HEK293 (cell line): ENCODE results near the gene SLC39A11.
A peak's percentile ranks its signal among the peaks of the same experiment; 100 is the strongest.

Experiments
- ELK4 ChIP-seq: IDR thresholded peaks from 2 replicates; pipeline ENCODE4 v1.6.1; 2011; ENCODE audit warnings: mild to moderate bottlenecking, low read depth, low read length, borderline replicate concordance
- GFI1B ChIP-seq: fragments of 450-650 bp; formaldehyde crosslinking; IDR thresholded peaks from 2 replicates; pipeline ENCODE4 v1.5.1; 2016; ENCODE audit warnings: missing biosample characterization, missing genetic modification characterization
- HOXD13 ChIP-seq: sonication (generic); formaldehyde crosslinking; IDR thresholded peaks from 2 replicates; pipeline ENCODE4 v1.8.0; 2022; ENCODE audit warnings: missing genetic modification reagents, borderline replicate concordance
- KLF7 ChIP-seq: fragments of 450-650 bp; formaldehyde crosslinking; IDR thresholded peaks from 2 replicates; pipeline ENCODE4 v1.5.1; 2016; ENCODE audit warnings: missing biosample characterization, missing genetic modification characterization, borderline replicate concordance
- MZF1 ChIP-seq: fragments of 450-650 bp; formaldehyde crosslinking; IDR thresholded peaks from 2 replicates; pipeline ENCODE4 v1.5.1; 2017; ENCODE audit warnings: missing biosample characterization, missing genetic modification characterization, borderline replicate concordance
- REST ChIP-seq: fragments of 450-650 bp; formaldehyde crosslinking; IDR thresholded peaks from 2 replicates; pipeline ENCODE4 v1.5.1; 2016; ENCODE audit warnings: missing biosample characterization, missing genetic modification characterization
- TRIM28 ChIP-seq: IDR thresholded peaks from 2 replicates; pipeline ENCODE4 v1.6.1; 2011; ENCODE audit warnings: low read length, control low read depth, borderline replicate concordance
- TSHZ1 ChIP-seq: fragments of 450-650 bp; formaldehyde crosslinking; IDR thresholded peaks from 2 replicates; pipeline ENCODE4 v1.5.1; 2016; ENCODE audit warnings: missing biosample characterization, missing genetic modification characterization, borderline replicate concordance
- ZBTB20 ChIP-seq: fragments of 450-650 bp; formaldehyde crosslinking; IDR thresholded peaks from 2 replicates; pipeline ENCODE4 v1.5.1; 2016; ENCODE audit warnings: missing biosample characterization, missing genetic modification characterization
- ZBTB6 ChIP-seq: fragments of 450-650 bp; formaldehyde crosslinking; IDR thresholded peaks from 2 replicates; pipeline ENCODE4 v1.5.1; 2017; ENCODE audit warnings: missing biosample characterization, missing genetic modification characterization
- ZNF121 ChIP-seq: fragments of 450-650 bp; formaldehyde crosslinking; IDR thresholded peaks from 2 replicates; pipeline ENCODE4 v1.5.1; 2016; ENCODE audit warnings: missing biosample characterization, missing genetic modification characterization
- ZNF133 ChIP-seq: fragments of 450-650 bp; formaldehyde crosslinking; IDR thresholded peaks from 2 replicates; pipeline ENCODE4 v1.5.1; 2016; ENCODE audit warnings: missing biosample characterization, missing genetic modification characterization
- ZNF138 ChIP-seq: fragments of 450-650 bp; formaldehyde crosslinking; IDR thresholded peaks from 2 replicates; pipeline ENCODE4 v1.5.1; 2016; ENCODE audit warnings: missing biosample characterization, missing genetic modification characterization, borderline replicate concordance
- ZNF2 ChIP-seq: fragments of 450-650 bp; formaldehyde crosslinking; IDR thresholded peaks from 2 replicates; pipeline ENCODE4 v1.5.1; 2016; ENCODE audit warnings: missing biosample characterization, missing genetic modification characterization
- ZNF202 ChIP-seq: fragments of 450-650 bp; formaldehyde crosslinking; IDR thresholded peaks from 2 replicates; pipeline ENCODE4 v1.5.1; 2016; ENCODE audit warnings: missing biosample characterization, missing genetic modification characterization, borderline replicate concordance
- ZNF274 ChIP-seq, 2 experiments: fragments of 200-500 bp in 1 of 2; fragments of 450-650 bp in 1 of 2; sonication (Bioruptor generic) in 1 of 2; formaldehyde crosslinking in 1 of 2; IDR thresholded peaks; 2 replicates each; pipeline versions ENCODE4 v1.5.1 to v1.6.1; 2014 to 2016; ENCODE audit warnings: borderline replicate concordance in 1 of 2, inconsistent platforms in 1 of 2, low read length in 1 of 2, missing biosample characterization in 1 of 2, missing genetic modification characterization in 1 of 2
- ZNF302 ChIP-seq: fragments of 450-650 bp; formaldehyde crosslinking; IDR thresholded peaks from 2 replicates; pipeline ENCODE4 v1.5.1; 2016; ENCODE audit warnings: missing biosample characterization, missing genetic modification characterization, low read depth
- ZNF311 ChIP-seq: fragments of 450-650 bp; formaldehyde crosslinking; IDR thresholded peaks from 2 replicates; pipeline ENCODE4 v1.5.1; 2017; ENCODE audit warnings: missing biosample characterization, missing genetic modification characterization, borderline replicate concordance
- ZNF341 ChIP-seq: fragments of 450-650 bp; formaldehyde crosslinking; IDR thresholded peaks from 2 replicates; pipeline ENCODE4; 2016; ENCODE audit warnings: low read depth, missing biosample characterization, missing genetic modification characterization
- ZNF350 ChIP-seq: fragments of 450-650 bp; formaldehyde crosslinking; IDR thresholded peaks from 2 replicates; pipeline ENCODE4 v1.5.0; 2017; ENCODE audit warnings: missing biosample characterization, mild to moderate bottlenecking, missing genetic modification characterization
- ZNF362 ChIP-seq: fragments of 450-650 bp; formaldehyde crosslinking; IDR thresholded peaks from 2 replicates; pipeline ENCODE4 v1.5.1; 2016; ENCODE audit warnings: missing biosample characterization, missing genetic modification characterization
- ZNF488 ChIP-seq: fragments of 450-650 bp; formaldehyde crosslinking; IDR thresholded peaks from 2 replicates; pipeline ENCODE4 v1.5.1; 2016; ENCODE audit warnings: missing biosample characterization, missing genetic modification characterization
- ZNF510 ChIP-seq: fragments of 450-650 bp; formaldehyde crosslinking; IDR thresholded peaks from 2 replicates; pipeline ENCODE4 v1.5.1; 2018; ENCODE audit warnings: mild to moderate bottlenecking, missing genetic modification characterization, missing biosample characterization; ENCODE audit not compliant: insufficient replicate concordance
- ZNF621 ChIP-seq: fragments of 450-650 bp; formaldehyde crosslinking; IDR thresholded peaks from 2 replicates; pipeline ENCODE4 v1.5.1; 2017; ENCODE audit warnings: missing biosample characterization, missing genetic modification characterization
- ZNF639 ChIP-seq: fragments of 450-650 bp; formaldehyde crosslinking; IDR thresholded peaks from 2 replicates; pipeline ENCODE4 v1.5.1; 2016; ENCODE audit warnings: missing biosample characterization, missing genetic modification characterization
- ZNF645 ChIP-seq: fragments of 450-650 bp; formaldehyde crosslinking; IDR thresholded peaks from 2 replicates; pipeline ENCODE4; 2016; ENCODE audit warnings: missing biosample characterization, missing genetic modification characterization

SLC39A11 gene

GRCh38 chr17:73098919-73099318, 6.4 kb upstream of the SLC39A11 start (continued):
- no peak for TF ChIP-seq ZNF639 (tag by site-specific recombination)
- TF ChIP-seq HOXD13 (CRISPR knock-in tag): no peak
- no peak for TF ChIP-seq ZNF121 (tag by site-specific recombination)
- TF ChIP-seq GFI1B: no peak
- no peak for TF ChIP-seq ZNF133 (tag by site-specific recombination)
- TF ChIP-seq TSHZ1 (tag by site-specific recombination): no peak
- no peak for TF ChIP-seq ZNF274 (IDR thresholded peaks at IDR 0.05; ENCODE audit: low read length)
- TF ChIP-seq ZNF274 (tag by site-specific recombination; IDR thresholded peaks at IDR 0.05; ENCODE audit: borderline replicate concordance): no peak
- no peak for TF ChIP-seq ZNF350 (tag by site-specific recombination)
- TF ChIP-seq ZNF138 (tag by site-specific recombination): no peak
- 0 out of 2 replicates have a peak, but pooled peaks have one; percentile 21 for TF ChIP-seq ZBTB20 (tag by site-specific recombination)
- peak; percentile 44; the same call in 1 of the 2 replicates for TF ChIP-seq ZNF341
- TF ChIP-seq MZF1 (tag by site-specific recombination): peak; percentile 79
- no peak for TF ChIP-seq ZNF510 (tag by site-specific recombination)
- no peak for TF ChIP-seq ZNF621
- TF ChIP-seq TRIM28: no peak
- TF ChIP-seq ZNF202: no peak
- TF ChIP-seq ELK4: no peak
- TF ChIP-seq ZNF645 (tag by site-specific recombination): no peak
- no peak for TF ChIP-seq REST (tag by site-specific recombination)
- no peak for TF ChIP-seq ZBTB6 (tag by site-specific recombination)
- TF ChIP-seq KLF7: no peak
- TF ChIP-seq ZNF311 (tag by site-specific recombination): no peak
- TF ChIP-seq ZNF302 (tag by site-specific recombination): no peak
- TF ChIP-seq ZNF362 (tag by site-specific recombination): no peak
- no peak for TF ChIP-seq ZNF2 (tag by site-specific recombination)
- no peak for TF ChIP-seq ZNF488
